Activated CD4-positive, alpha-beta T cell treated with anti-CD3 and anti-CD28 coated beads for 36 hours (primary cell): Measurements from ENCODE around the gene ABHD17A. TPM values are rescaled to one million over a fixed set of nuclear protein-coding genes. Genes with fewer than 3 reads are reported as not detected.

Experiments used
- ATAC-seq: fragments of 200-7000 bp; cut with Tn5 transposase; one replicate; pipeline ENCODE4 v1.10.0; 2021; ENCODE audit warnings: mild to moderate bottlenecking, moderate library complexity
- CTCF ChIA-PET: fragments of 350-600 bp; sonication (Branson Sonifier 250); formaldehyde crosslinking; loops from one replicate; lab custom pipeline; 2021; ENCODE audit warnings: antibody characterized with exemption; lab: Charles Lee
- POLR2A ChIA-PET: fragments of 350-600 bp; sonication (Branson Sonifier 250); formaldehyde crosslinking; loops from one replicate; lab custom pipeline; 2021; ENCODE audit warnings: antibody characterized with exemption, inconsistent platforms; lab: Charles Lee
- DNase-seq: peaks from one replicate; pipeline ENCODE4 v3.0.0-alpha.2; 2020
- H3K27ac Mint-ChIP-seq: one replicate; pipeline ENCODE4 v1.8.0; 2021; ENCODE audit warnings: mixed read lengths
- H3K27me3 Mint-ChIP-seq: one replicate; pipeline ENCODE4 v1.8.0; 2021; ENCODE audit warnings: mixed read lengths
- H3K36me3 Mint-ChIP-seq: one replicate; pipeline ENCODE4 v1.8.0; 2021; ENCODE audit warnings: low read depth, mixed read lengths
- H3K4me1 Mint-ChIP-seq: one replicate; pipeline ENCODE4 v1.8.0; 2021; ENCODE audit warnings: mixed read lengths
- H3K4me3 Mint-ChIP-seq: one replicate; pipeline ENCODE4 v1.8.0; 2021; ENCODE audit warnings: mild to moderate bottlenecking, moderate library complexity, mixed read lengths
- H3K9me3 Mint-ChIP-seq: one replicate; pipeline ENCODE4 v1.8.0; 2021; ENCODE audit warnings: low read depth, mixed read lengths
- intact Hi-C, 2 experiments: fragments of 100-400 bp; cut with DNase I in 1 of 2; cut with micrococcal nuclease in 1 of 2; formaldehyde crosslinking; loops; one replicate each; pipeline versions ENCODE4 v1.14.2 to v1.15.1; 2022 to 2024; cut with DNase I, micrococcal nuclease
- total RNA-seq, 2 experiments: library from RNA; stranded (reverse); gene quantifications; one replicate each; pipeline ENCODE4 v1.2.3, GENCODE V29; 2021

Gene ABHD17A
- total RNA-seq, 2 experiments from 2014 or later, result 84.5 to 88.5 TPM

DNA sequence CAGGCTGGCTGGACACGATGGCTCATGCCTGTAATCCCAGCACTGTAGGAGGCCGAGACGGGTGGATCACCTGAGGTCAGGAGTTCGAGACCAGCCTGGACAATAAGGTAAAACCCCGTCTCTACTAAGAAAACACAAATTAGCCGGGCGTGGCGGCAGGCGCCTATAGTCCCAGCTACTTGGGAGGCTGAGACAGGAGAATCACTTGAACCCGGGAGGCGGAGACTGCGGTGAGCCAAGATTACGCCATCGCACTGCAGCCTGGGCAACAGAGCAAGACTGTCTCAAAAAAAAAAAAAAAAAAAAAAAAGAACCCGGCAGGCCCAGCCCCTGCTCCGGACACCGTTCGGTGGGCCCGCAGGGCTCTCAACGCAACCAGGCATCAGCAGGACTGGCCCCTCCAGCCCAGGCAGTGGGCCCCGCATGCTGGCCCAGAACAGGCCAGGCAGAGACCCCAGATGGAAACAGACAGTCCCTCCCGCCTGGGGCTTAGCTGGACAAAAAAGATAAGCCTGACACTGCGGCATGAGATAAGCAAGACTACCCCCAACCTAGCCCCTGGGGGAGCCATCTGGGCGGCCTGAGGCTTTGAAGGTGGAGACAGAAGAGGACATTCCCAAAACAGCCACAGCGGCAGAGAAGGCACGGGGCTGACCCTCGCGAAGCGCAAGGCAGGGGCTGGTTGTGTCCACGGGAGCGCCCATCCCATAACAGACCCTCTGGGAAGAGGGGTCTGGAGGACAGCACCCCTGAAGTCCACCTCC lies 48.7 kb downstream of the ABHD17A start:
- DNase-seq (no peak), ATAC-seq (no peak)
- H3K4me3 Mint-ChIP-seq, result no peak overlapping the region
- ChIA-PET CTCF (interaction anchor here (0.5 to 2.7 kb wide), 7 partner anchors 7 to 184 kb away, joined by 3 to 25 read pairs (median 5); partner anchors contain the start of genes REXO1 and TCF3), POLR2A (interaction anchor here (0.6 kb wide), 2 partner anchors 7 to 137 kb away, joined by 3 to 4 read pairs; no protein-coding TSS in a partner anchor)
- no peaks in the 10 kb centered on the region for H3K9me3 Mint-ChIP-seq
- H3K27ac Mint-ChIP-seq, result no peak overlapping the region
- intact Hi-C loops, result no loop called here
- H3K4me1 Mint-ChIP-seq, result peaks cover 15% of the 10 kb centered on the region
- no peaks in the 10 kb centered on the region for H3K27me3 Mint-ChIP-seq
- H3K36me3 Mint-ChIP-seq, result no peaks in the 10 kb centered on the region

GRCh38 chr19:1833540-1833939 lies 51.8 kb downstream of the ABHD17A start:
- POLR2A ChIA-PET, result interaction anchor here (1.1 kb wide), 1 partner anchor 41 kb away, joined by 5 read pairs; no protein-coding TSS in a partner anchor
- H3K36me3 Mint-ChIP-seq, result peaks cover 2% of the 10 kb centered on the region
- DNase-seq (no peak), ATAC-seq (no peak)
- H3K27ac Mint-ChIP-seq, result no peak overlapping the region
- CTCF ChIA-PET, result interaction anchor here (0.5 to 2.0 kb wide), 3 partner anchors 8 to 648 kb away, joined by 3 to 7 read pairs (median 4); no protein-coding TSS in a partner anchor
- intact Hi-C loops, result no loop called here
- H3K4me1 Mint-ChIP-seq, result peaks cover 2% of the 10 kb centered on the region
- no peaks in the 10 kb centered on the region for H3K27me3 Mint-ChIP-seq
- H3K9me3 Mint-ChIP-seq, result no peaks in the 10 kb centered on the region
- H3K4me3 Mint-ChIP-seq, result no peak overlapping the region

DNA sequence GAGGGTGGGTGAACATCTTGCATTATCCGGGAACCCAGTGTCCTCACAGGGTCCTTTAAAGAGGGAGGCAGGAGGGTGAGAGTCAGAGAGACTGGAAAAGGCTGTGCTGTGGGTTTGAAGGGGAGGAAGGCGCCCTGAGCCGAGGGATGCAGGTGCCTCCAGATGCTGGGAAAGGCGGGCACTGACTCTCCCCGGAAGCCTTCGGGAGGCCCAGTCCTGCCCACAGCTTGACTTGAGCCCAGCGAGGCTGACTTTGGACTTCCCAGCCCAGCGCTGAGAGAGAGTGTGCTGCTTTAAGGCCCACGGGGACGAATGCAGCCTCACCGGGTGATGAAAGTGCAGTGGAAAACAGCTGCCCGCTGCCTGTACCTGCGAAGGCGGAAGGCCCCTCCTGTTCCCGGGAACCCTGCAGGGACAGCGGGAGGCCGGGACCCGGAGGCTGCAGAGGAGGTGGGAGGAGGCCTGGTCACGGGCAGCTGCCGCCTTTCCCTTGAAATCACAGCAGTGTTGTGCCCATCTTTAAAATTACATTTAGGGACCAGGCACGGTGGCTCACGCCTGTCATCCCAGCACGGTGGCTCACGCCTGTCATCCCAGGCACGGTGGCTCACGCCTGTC lies 53.1 kb downstream of the ABHD17A start:
- Mint-ChIP-seq H3K9me3 (no peaks in the 10 kb centered on the region), H3K4me3 (no peak overlapping the region), H3K27me3 (no peaks in the 10 kb centered on the region), H3K4me1 (peaks cover 2% of the 10 kb centered on the region), H3K27ac (no peak overlapping the region), H3K36me3 (peaks cover 2% of the 10 kb centered on the region)
- no peak for DNase-seq
- ATAC-seq, result no peak
- ChIA-PET CTCF (interaction anchor here (0.7 to 2.0 kb wide), 2 partner anchors 10 to 189 kb away, joined by 3 to 7 read pairs; no protein-coding TSS in a partner anchor), POLR2A (interaction anchor here (1.1 kb wide), 1 partner anchor 40 kb away, joined by 5 read pairs; no protein-coding TSS in a partner anchor)
- intact Hi-C loops, result no loop called here

DNA sequence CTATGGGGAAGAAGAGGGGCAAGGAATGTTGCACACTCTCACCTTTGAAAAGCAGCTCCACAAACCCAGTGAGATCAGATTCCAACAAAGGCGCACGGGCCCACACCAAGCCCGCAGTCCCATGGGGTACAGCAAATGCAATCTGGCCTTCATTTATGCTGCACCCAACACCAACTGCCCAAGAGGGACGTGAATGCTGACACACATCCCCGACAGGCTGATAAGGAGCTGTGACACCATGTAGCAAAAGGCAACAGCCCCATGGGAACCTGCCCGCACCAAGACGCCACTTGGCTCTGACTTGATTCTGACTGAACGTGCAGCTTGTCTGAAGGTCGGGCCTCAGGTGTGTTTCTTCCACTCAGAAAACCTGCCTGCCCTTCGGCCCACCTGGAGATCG lies 54.3 kb downstream of the ABHD17A start:
- no peak for ATAC-seq
- CTCF ChIA-PET, result interaction anchor here (0.6 to 0.8 kb wide), 2 partner anchors 19 to 591 kb away, joined by 3 to 4 read pairs; no protein-coding TSS in a partner anchor
- Mint-ChIP-seq H3K4me3 (no peak overlapping the region), H3K4me1 (peaks cover under 1% of the 10 kb centered on the region), H3K36me3 (peaks cover 4% of the 10 kb centered on the region), H3K9me3 (no peaks in the 10 kb centered on the region), H3K27me3 (no peaks in the 10 kb centered on the region), H3K27ac (no peak overlapping the region)
- DNase-seq, result no peak
- POLR2A ChIA-PET, result no interaction called here
- intact Hi-C loops, result no loop called here

DNA sequence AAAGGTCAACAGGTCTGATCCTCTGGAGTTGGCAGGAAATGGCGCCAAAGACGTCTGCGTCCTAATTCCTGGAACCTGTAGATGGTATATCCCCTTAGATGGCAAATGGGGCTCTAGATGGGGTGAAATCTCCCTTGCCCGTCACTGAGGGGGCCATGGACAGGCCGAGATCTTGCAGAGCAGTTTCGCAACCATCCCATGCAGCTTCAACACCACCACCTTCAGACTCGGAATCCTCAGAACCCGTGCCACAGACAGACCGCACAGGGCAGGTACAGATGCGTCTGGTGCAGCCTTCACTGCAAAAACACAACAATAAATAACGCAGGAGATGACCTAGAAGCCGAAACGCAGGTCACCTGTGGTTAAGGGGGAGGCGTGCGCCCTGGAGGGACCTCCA lies 54.7 kb downstream of the ABHD17A start:
- H3K9me3 Mint-ChIP-seq, result no peaks in the 10 kb centered on the region
- ATAC-seq (no peak), DNase-seq (no peak)
- no peaks in the 10 kb centered on the region for H3K27me3 Mint-ChIP-seq
- POLR2A ChIA-PET, result no interaction called here
- no peak overlapping the region for H3K4me3 Mint-ChIP-seq
- CTCF ChIA-PET, result interaction anchor here (0.8 to 1.9 kb wide), 3 partner anchors 7 to 40 kb away, joined by 3 to 5 read pairs (median 4); no protein-coding TSS in a partner anchor
- H3K27ac Mint-ChIP-seq, result no peak overlapping the region
- intact Hi-C loops, result no loop called here
- no peaks in the 10 kb centered on the region for H3K4me1 Mint-ChIP-seq
- peaks cover 7% of the 10 kb centered on the region for H3K36me3 Mint-ChIP-seq

DNA sequence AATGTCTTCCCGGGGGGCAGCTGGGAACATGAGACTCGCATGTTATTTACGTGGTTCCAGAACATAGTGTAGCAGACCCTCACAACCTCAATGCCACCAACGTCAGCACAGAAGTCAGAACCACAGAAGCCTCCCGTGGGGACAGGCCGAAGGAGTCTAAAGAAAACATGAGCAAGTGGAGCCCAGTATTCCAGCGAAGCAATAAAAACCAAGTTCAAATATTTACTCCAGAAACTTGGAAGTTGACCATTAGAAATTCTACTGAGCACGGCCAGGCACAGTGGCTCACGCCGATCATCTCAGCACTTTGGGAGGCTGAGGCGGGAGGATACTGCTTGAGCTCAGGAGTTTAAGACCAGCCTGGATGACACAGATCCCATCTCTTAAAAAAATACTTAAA lies 55.3 kb downstream of the ABHD17A start:
- ChIA-PET POLR2A (interaction anchor here (0.6 kb wide), 1 partner anchor 13 kb away, joined by 7 read pairs; no protein-coding TSS in a partner anchor), CTCF (interaction anchor here (0.6 to 1.9 kb wide), 4 partner anchors 8 to 40 kb away, joined by 3 to 5 read pairs (median 4); no protein-coding TSS in a partner anchor)
- intact Hi-C loops, result no loop called here
- H3K4me3 Mint-ChIP-seq, result no peak overlapping the region
- H3K9me3 Mint-ChIP-seq, result no peaks in the 10 kb centered on the region
- H3K27ac Mint-ChIP-seq, result no peak overlapping the region
- ATAC-seq (no peak), DNase-seq (no peak)
- no peaks in the 10 kb centered on the region for H3K4me1 Mint-ChIP-seq
- peaks cover 7% of the 10 kb centered on the region for H3K36me3 Mint-ChIP-seq
- H3K27me3 Mint-ChIP-seq, result no peaks in the 10 kb centered on the region

DNA sequence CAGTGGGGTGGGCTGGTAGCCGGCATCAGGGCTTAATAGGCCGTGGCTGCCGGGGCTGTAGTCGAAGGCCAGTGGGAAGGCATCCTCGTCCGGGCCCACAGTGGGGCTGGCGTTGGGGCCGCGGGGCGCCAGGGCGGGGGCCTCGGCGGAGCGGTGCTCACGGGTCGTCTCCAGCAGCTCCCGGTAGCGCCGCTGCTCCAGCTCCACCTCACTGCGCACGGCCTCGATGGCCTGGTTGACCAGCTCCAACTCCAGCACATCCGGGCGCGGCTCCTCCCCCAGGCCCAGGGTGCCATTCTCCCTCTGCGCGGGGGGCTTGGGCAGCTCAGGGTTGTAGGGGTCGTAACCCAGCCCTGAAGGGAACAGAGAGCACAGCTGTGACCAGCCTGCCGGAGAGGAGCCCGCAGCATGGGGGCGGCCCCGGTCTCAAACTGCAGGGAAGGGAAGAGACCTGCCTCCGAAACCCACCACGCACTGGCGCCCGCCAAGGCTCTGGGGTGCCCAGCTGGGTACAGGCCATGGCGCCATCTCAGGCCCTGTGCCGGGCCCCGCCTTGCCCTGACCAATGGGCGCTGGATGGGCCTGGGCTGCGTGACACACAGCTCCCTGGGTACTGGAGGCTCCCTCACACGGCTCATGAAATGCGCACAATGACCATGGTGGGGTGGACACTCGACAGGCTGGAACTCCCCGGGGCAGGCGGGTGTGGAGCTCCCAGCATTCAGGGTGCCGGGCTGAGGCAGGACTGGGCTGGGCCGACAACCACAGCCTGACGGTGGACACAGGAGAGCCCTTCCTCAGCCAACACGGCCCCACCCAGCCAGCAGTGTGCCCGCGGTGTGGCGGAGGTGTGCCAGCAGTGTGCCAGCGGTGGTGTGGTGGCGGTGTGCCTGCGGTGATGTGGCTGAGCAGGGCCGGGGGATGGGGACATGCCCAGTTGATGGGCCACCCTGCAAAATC lies 56.7 kb downstream of the ABHD17A start:
- Mint-ChIP-seq H3K4me3 (no peak overlapping the region), H3K27ac (no peak overlapping the region), H3K27me3 (no peaks in the 10 kb centered on the region), H3K9me3 (no peaks in the 10 kb centered on the region), H3K4me1 (no peaks in the 10 kb centered on the region), H3K36me3 (peaks cover 11% of the 10 kb centered on the region)
- no peak for DNase-seq
- POLR2A ChIA-PET, result no interaction called here
- intact Hi-C loops, result no loop called here
- CTCF ChIA-PET, result interaction anchor here (1.4 to 1.9 kb wide), 2 partner anchors 9 to 48 kb away, joined by 4 to 5 read pairs; no protein-coding TSS in a partner anchor
- no peak for ATAC-seq

- Mint-ChIP-seq H3K27ac (no peak overlapping the region), H3K4me1 (no peaks in the 10 kb centered on the region), H3K4me3 (no peak overlapping the region), H3K9me3 (no peaks in the 10 kb centered on the region), H3K36me3 (peaks cover 14% of the 10 kb centered on the region), H3K27me3 (no peaks in the 10 kb centered on the region)
- intact Hi-C loops, result loop anchor here in 1 of 2 experiments (2.0 kb wide), 1 partner anchor 39 kb away; no protein-coding TSS in a partner anchor
- no peak for DNase-seq
- ChIA-PET POLR2A (no interaction called here), CTCF (interaction anchor here (1.1 to 2.6 kb wide), 3 partner anchors 8 to 344 kb away, joined by 3 to 25 read pairs (median 9); no protein-coding TSS in a partner anchor)
- ATAC-seq, result no peak
Measured at GRCh38 chr19:1827566-1828278, 57.6 kb downstream of the ABHD17A start.
